Type B pancreatic cell (in vitro differentiated cells): ENCODE measurements around the gene MYO5C. TPM values are rescaled to one million over a fixed set of nuclear protein-coding genes. Genes with fewer than 3 reads are reported as not detected.
"Not testable (repeated sequence)": the region's sequence is repeated elsewhere in the genome, so short reads cannot be mapped to it uniquely, and the experiment has no call there.

Experiments used
- DNase-seq: peaks from one replicate; pipeline ENCODE4 v3.0.0; 2021; ENCODE audit warnings: mixed read lengths; ENCODE audit not compliant: unreplicated experiment; ENCODE audit errors: extremely low spot score
- H3K27ac Mint-ChIP-seq: 2 replicates; pipeline ENCODE4 v1.8.0; 2021; ENCODE audit warnings: mild to moderate bottlenecking, mixed read lengths
- H3K27me3 Mint-ChIP-seq: 2 replicates; pipeline ENCODE4 v1.8.0; 2021; ENCODE audit warnings: mixed read lengths
- H3K36me3 Mint-ChIP-seq: 2 replicates; pipeline ENCODE4 v1.8.0; 2021; ENCODE audit warnings: mixed read lengths
- H3K4me1 Mint-ChIP-seq: one replicate; pipeline ENCODE4 v1.8.0; 2021; ENCODE audit warnings: mixed read lengths; ENCODE audit not compliant: unreplicated experiment
- H3K4me3 Mint-ChIP-seq: 2 replicates; pipeline ENCODE4 v1.8.0; 2021; ENCODE audit warnings: mild to moderate bottlenecking, mixed read lengths
- H3K9me3 Mint-ChIP-seq: 2 replicates; pipeline ENCODE4 v1.8.0; 2021; ENCODE audit warnings: mixed read lengths
- total RNA-seq: library from RNA; stranded (reverse); gene quantifications from 2 replicates; pipeline ENCODE4 v1.2.1, GENCODE V29; 2021; ENCODE audit warnings: low replicate concordance
- TF ChIP-seq, protein P1 (sequence below): fragments of 200-600 bp; sonication (generic); conservative IDR thresholded peaks from 2 replicates; pipeline ENCODE4 v1.5.0; 2021; ENCODE audit warnings: antibody characterized with exemption, mild to moderate bottlenecking

The MYO5C gene
- total RNA-seq, 1 donor from 2014 or later: 17.5 TPM

DNA sequence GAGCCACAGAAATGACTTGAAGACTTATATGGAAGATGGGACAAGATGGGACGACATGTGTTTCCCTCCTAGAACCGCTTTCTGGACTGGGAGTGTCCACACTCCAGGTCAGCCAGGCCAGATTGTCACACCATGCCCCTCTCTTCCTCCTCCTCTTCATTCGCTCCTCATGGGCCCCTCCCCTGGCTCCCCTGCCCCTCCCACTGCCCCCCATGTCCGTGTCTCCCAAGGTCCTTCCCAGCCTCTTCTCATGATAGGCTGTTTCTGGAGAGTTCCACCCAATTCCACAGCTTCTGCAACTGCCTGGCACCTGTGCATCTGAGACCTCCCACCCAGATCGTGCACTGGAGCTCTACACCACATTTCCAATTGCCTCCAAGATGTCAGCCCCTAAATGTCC lies 6.6 kb downstream of the MYO5C start:
- no peak overlapping the region for H3K27ac Mint-ChIP-seq
- H3K4me1 Mint-ChIP-seq: peaks cover 23% of the 10 kb centered on the region
- peaks cover 8% of the 10 kb centered on the region for H3K36me3 Mint-ChIP-seq
- DNase-seq: no peak
- TF ChIP-seq, protein P1, sequence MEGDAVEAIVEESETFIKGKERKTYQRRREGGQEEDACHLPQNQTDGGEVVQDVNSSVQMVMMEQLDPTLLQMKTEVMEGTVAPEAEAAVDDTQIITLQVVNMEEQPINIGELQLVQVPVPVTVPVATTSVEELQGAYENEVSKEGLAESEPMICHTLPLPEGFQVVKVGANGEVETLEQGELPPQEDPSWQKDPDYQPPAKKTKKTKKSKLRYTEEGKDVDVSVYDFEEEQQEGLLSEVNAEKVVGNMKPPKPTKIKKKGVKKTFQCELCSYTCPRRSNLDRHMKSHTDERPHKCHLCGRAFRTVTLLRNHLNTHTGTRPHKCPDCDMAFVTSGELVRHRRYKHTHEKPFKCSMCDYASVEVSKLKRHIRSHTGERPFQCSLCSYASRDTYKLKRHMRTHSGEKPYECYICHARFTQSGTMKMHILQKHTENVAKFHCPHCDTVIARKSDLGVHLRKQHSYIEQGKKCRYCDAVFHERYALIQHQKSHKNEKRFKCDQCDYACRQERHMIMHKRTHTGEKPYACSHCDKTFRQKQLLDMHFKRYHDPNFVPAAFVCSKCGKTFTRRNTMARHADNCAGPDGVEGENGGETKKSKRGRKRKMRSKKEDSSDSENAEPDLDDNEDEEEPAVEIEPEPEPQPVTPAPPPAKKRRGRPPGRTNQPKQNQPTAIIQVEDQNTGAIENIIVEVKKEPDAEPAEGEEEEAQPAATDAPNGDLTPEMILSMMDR: no peak
- peaks cover 9% of the 10 kb centered on the region for H3K27me3 Mint-ChIP-seq
- no peaks in the 10 kb centered on the region for H3K9me3 Mint-ChIP-seq
- H3K4me3 Mint-ChIP-seq: peak overlapping the region; percentile 28

DNA sequence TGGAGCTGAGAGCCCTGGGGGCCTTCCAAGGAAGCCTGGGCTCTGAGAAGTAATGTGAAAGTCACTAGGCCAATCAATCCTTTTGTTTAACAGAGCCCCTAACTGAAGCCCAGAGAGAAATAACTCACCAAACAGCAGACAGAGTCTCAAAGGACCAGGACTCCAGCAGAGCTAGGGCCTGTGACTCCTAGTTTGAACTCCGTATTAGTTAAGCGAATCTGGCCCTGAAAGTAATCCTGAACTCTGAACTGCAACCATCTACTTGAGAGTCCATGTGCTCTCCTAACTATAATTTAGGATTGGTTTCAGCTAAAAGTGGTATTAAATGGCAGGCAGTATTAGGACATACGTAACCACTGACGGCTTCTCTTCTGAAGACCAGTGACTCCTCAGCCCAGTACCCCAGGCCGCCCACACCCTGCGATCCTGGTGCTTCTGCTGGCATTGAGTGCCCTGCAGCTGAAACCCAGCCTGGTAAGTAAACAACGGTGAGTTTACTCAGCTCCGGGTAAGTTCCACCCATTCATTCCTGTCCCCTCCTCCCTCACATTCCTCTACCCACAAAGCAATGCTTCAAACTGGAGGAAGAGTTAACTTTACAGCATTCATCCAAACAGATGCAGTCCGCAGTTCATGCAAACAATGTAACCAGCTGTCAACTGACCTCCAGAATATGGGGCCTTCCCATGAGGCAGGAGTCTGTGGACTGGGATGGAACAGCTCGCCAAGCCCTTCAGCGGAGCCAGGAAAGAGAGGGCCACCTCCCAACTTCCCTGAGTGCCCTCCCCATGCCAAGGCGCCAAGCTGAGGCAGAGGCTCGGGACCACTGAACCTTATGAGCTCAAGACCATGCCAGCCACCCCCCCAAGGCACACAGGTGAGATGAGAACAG lies 7.3 kb downstream of the MYO5C start:
- DNase-seq: no peak
- TF ChIP-seq, protein P1: no peak
- Mint-ChIP-seq H3K27me3 (peaks cover 2% of the 10 kb centered on the region), H3K4me1 (peaks cover 23% of the 10 kb centered on the region), H3K9me3 (no peaks in the 10 kb centered on the region), H3K4me3 (peak overlapping the region; percentile 51), H3K36me3 (peaks cover 8% of the 10 kb centered on the region), H3K27ac (peak overlapping the region; percentile 85)

DNA sequence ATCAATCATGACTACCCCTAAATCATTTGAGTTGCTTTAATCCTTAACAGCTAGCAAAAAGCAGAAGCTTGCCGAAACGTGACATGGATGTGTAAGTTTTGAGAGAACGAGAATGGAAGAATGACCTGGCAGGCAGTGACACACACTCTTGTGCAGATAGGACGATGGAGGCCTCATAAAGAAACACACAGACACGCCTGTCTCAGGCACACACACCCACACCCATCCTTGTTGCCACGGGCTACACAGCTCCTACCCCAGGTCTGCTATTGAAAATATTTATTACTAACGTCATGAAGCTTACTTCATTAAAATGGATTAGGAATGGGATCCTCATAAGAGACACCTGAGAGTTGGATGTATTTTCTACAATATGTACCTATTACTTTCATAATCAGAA lies 8.5 kb downstream of the MYO5C start:
- Mint-ChIP-seq H3K4me1 (peaks cover 23% of the 10 kb centered on the region), H3K36me3 (peaks cover 8% of the 10 kb centered on the region), H3K4me3 (peak overlapping the region; percentile 42), H3K27me3 (no peaks in the 10 kb centered on the region), H3K27ac (peak overlapping the region; percentile 85), H3K9me3 (no peaks in the 10 kb centered on the region)
- DNase-seq: no peak
- TF ChIP-seq, protein P1: no peak

DNA sequence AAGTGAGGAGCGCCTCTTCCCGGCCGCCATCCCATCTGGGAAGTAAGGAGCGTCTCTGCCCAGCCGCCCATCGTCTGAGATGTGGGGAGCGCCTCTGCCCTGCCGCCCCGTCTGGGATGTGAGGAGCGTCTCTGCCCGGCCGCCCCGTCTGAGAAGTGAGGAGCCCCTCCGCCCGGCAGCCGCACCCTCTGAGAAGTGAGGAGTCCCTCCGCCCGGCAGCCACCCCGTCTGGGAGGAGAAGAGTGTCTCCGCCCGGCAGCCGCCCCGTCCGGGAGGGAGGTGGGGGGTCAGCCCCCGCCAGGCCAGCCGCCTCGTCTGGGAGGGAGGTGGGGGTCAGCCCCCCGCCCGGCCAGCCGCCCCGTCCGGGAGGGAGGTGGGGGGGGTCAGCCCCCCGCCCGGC lies 9.7 kb downstream of the MYO5C start:
- H3K27me3 Mint-ChIP-seq, DNase-seq, H3K9me3 Mint-ChIP-seq, H3K36me3 Mint-ChIP-seq, H3K27ac Mint-ChIP-seq, H3K4me3 Mint-ChIP-seq: not testable (repeated sequence)
- H3K4me1 Mint-ChIP-seq: peaks cover 23% of the 10 kb centered on the region

DNA sequence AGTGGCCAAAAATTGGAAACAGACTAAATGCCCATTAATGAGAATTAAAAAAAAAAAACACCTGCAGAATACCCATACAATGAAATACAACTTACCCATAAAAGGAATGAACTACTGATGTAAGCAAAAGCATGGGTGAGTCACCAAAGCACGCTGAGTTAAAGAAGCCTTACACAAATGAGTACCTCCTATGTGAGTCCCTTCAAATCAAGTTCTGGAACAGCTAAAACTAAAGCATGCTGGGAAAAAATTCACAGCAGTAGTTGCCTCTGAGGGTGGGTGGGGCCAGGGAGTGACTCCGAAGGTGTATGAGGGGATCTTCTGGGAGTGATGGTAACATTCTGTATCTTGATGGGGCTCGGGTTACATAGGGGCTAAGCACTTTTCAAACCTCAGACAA lies 11.4 kb downstream of the MYO5C start:
- peaks cover 8% of the 10 kb centered on the region for H3K36me3 Mint-ChIP-seq
- no peak overlapping the region for H3K4me3 Mint-ChIP-seq
- peaks cover 15% of the 10 kb centered on the region for H3K4me1 Mint-ChIP-seq
- no peak for DNase-seq
- H3K27me3 Mint-ChIP-seq: no peaks in the 10 kb centered on the region
- no peaks in the 10 kb centered on the region for H3K9me3 Mint-ChIP-seq
- TF ChIP-seq, protein P1: no peak
- peak overlapping the region; percentile 55 for H3K27ac Mint-ChIP-seq

DNA sequence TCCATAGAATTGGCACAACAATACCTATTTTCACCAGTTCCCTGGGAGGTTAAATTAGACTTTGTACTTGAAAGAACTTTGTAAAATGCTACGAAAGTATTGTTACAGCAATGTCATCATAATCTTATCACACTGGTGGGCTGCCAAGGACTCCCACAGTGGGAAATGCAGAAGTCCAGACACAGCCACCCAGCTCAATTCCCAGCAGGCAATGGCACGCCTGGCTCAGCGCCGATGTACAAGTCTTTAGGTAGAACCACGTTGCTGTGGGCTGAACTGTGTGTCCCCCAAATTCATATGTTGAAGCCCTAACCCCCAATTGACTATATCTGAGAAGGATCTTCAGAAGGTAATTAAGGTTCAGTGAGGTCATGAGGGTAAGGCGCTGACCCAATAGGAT lies 12.3 kb downstream of the MYO5C start:
- Mint-ChIP-seq H3K27ac (no peak overlapping the region), H3K9me3 (no peaks in the 10 kb centered on the region), H3K4me3 (no peak overlapping the region), H3K36me3 (peaks cover 8% of the 10 kb centered on the region), H3K4me1 (peaks cover 11% of the 10 kb centered on the region), H3K27me3 (no peaks in the 10 kb centered on the region)
- TF ChIP-seq, protein P1: no peak
- no peak for DNase-seq
